B cell (primary cell): ENCODE results near the gene UBE2Q2. TPM values are rescaled to one million over a fixed set of nuclear protein-coding genes. Genes with fewer than 3 reads are reported as not detected.

ENCODE experiments used
- ATAC-seq: fragments of 200-7000 bp; cut with Tn5 transposase; one replicate; pipeline ENCODE4 v1.10.0; 2021; ENCODE audit warnings: low read depth, mild to moderate bottlenecking, moderate number of reproducible peaks, moderate library complexity
- CTCF ChIA-PET: fragments of 350-600 bp; sonication (Branson Sonifier 250); formaldehyde crosslinking; loops from one replicate; lab custom pipeline; 2021; ENCODE audit warnings: antibody characterized with exemption, inconsistent platforms; lab: Charles Lee
- POLR2A ChIA-PET: fragments of 350-600 bp; sonication (Branson Sonifier 250); formaldehyde crosslinking; loops from one replicate; lab custom pipeline; 2021; ENCODE audit warnings: antibody characterized with exemption; lab: Charles Lee
- DNase-seq: peaks from one replicate; pipeline ENCODE4 v3.0.0; 2013
- H2AFZ ChIP-seq: 2 replicates; pipeline ENCODE4 v1.6.1; 2012; ENCODE audit warnings: mild to moderate bottlenecking, low read depth, low read length; ENCODE audit not compliant: insufficient read depth, poor library complexity, severe bottlenecking
- H3K27ac ChIP-seq, 2 donors: 1 replicate in 1 of 2; 2 replicates in 1 of 2; pipeline ENCODE4 v1.5.1; 2012 to 2013; ENCODE audit warnings: low read length in 2 of 2, mild to moderate bottlenecking in 2 of 2, moderate library complexity in 1 of 2
- H3K27me3 ChIP-seq, 4 experiments: fragments of 200-600 bp in 1 of 4; sonication (generic) in 1 of 4; replicated peaks in 1 of 4; 1 replicate in 2 of 4; 2 replicates in 2 of 4; pipeline versions ENCODE4 v1.6.1 to v1.7.0; 2013 to 2016; ENCODE audit warnings: low read length in 3 of 4, mild to moderate bottlenecking in 2 of 4, mixed read lengths in 1 of 4, moderate library complexity in 1 of 4; ENCODE audit not compliant: insufficient read depth in 4 of 4, control insufficient read depth in 3 of 4; ENCODE audit errors: control extremely low read depth in 1 of 4
- H3K36me3 ChIP-seq, 2 experiments: replicated peaks in 1 of 2; 1 replicate in 1 of 2; 2 replicates in 1 of 2; pipeline versions ENCODE4 v1.6.1 to v1.7.1; 2013; ENCODE audit warnings: low read length in 1 of 2; ENCODE audit not compliant: insufficient read depth in 2 of 2, control insufficient read depth in 1 of 2; ENCODE audit errors: control extremely low read depth in 1 of 2, extremely low read depth in 1 of 2
- H3K4me1 ChIP-seq, 2 donors: fragments of 200-600 bp in 1 of 2; sonication (generic) in 1 of 2; 1 replicate in 1 of 2; 2 replicates in 1 of 2; pipeline versions ENCODE4 v1.5.1 to v1.6.1; 2013 to 2017; ENCODE audit warnings: low read length in 2 of 2; ENCODE audit not compliant: control insufficient read depth in 2 of 2, insufficient read depth in 2 of 2
- H3K4me2 ChIP-seq: replicated peaks from 2 replicates; pipeline ENCODE3; 2012; ENCODE audit warnings: mild to moderate bottlenecking, low read depth, low read length; ENCODE audit not compliant: poor library complexity, severe bottlenecking
- H3K4me3 ChIP-seq, 5 experiments: fragments of 200-600 bp in 1 of 5; sonication (generic) in 1 of 5; 1 replicate in 3 of 5; 2 replicates in 2 of 5; pipeline versions ENCODE4 v1.5.1 to v1.7.0; 2011 to 2016; ENCODE audit warnings: low read length in 4 of 5, mild to moderate bottlenecking in 4 of 5, low read depth in 2 of 5, control low read depth in 1 of 5, moderate library complexity in 1 of 5; ENCODE audit not compliant: insufficient read depth in 1 of 5; ENCODE audit errors: control extremely low read depth in 1 of 5, extremely low read depth in 1 of 5
- H3K79me2 ChIP-seq: fragments of 200-600 bp; sonication (generic); one replicate; pipeline ENCODE4 v1.6.0; 2016; ENCODE audit warnings: low read length; ENCODE audit not compliant: control insufficient read depth, insufficient read depth
- H3K9ac ChIP-seq: fragments of 200-600 bp; sonication (generic); 2 replicates; pipeline ENCODE4 v1.6.1; 2017; ENCODE audit warnings: mild to moderate bottlenecking, low read length, moderate library complexity
- H3K9me3 ChIP-seq, 3 donors: one replicate each; pipeline versions ENCODE4 v1.6.1 to v1.7.1; 2013; ENCODE audit warnings: low read length in 2 of 3; ENCODE audit not compliant: control insufficient read depth in 2 of 3, insufficient read depth in 1 of 3; ENCODE audit errors: control extremely low read depth in 1 of 3
- H4K20me1 ChIP-seq: 2 replicates; pipeline ENCODE4 v1.6.0; 2012; ENCODE audit warnings: mild to moderate bottlenecking, low read length; ENCODE audit not compliant: insufficient read depth, control insufficient read depth, poor library complexity, severe bottlenecking
- H3K27ac Mint-ChIP-seq: one replicate; pipeline ENCODE4 v1.8.0; 2021; ENCODE audit warnings: mixed read lengths
- H3K27me3 Mint-ChIP-seq: one replicate; pipeline ENCODE4 v1.8.0; 2021; ENCODE audit warnings: mixed read lengths
- H3K4me1 Mint-ChIP-seq: one replicate; pipeline ENCODE4 v1.8.0; 2021; ENCODE audit warnings: mixed read lengths
- H3K4me3 Mint-ChIP-seq: one replicate; pipeline ENCODE4 v1.8.0; 2021; ENCODE audit warnings: mixed read lengths
- H3K9me3 Mint-ChIP-seq: one replicate; pipeline ENCODE4 v1.8.0; 2022; ENCODE audit warnings: mixed read lengths; ENCODE audit not compliant: insufficient read depth
- EZH2 ChIP-seq: IDR thresholded peaks from 2 replicates; pipeline ENCODE4 v1.6.1; 2012; ENCODE audit warnings: borderline replicate concordance, low read depth, mild to moderate bottlenecking, moderate library complexity, low read length; ENCODE audit not compliant: insufficient read depth, poor library complexity, severe bottlenecking
- WGBS: methylation state at CpG from one replicate; pipeline ENCODE4 v1.1.5; 2013; ENCODE audit warnings: missing lambda C conversion rate; ENCODE audit not compliant: insufficient coverage; 5-methylcytosine and 5-hydroxymethylcytosine counted together
- intact Hi-C: fragments of 100-400 bp; cut with micrococcal nuclease; formaldehyde crosslinking; loops from one replicate; pipeline ENCODE4 v1.10.0; 2022
- polyA plus RNA-seq: library from polyadenylated mRNA; depleted of rRNA; stranded (reverse); fragments of >200 nt; gene quantifications from 2 replicates; pipeline ENCODE4 v1.2.3, GENCODE V29; 2012
- total RNA-seq, 2 donors: library from RNA; stranded (reverse); fragments of 120-200 nt in 1 of 2; gene quantifications; 1 replicate in 1 of 2; 2 replicates in 1 of 2; pipeline versions ENCODE4 v1.2.3 to v1.2.4, GENCODE V29; 2013 to 2022
- TF ChIP-seq, protein P1 (sequence below): fragments of 200-600 bp; IDR thresholded peaks from one replicate; pipeline ENCODE4 v1.8.0; 2022; ENCODE audit warnings: antibody characterized with exemption, mild to moderate bottlenecking

The UBE2Q2 gene
- total and polyA plus RNA-seq, 2 donors (not counting 1 experiment from before 2014, with no cell fraction given), result 11.4 to 33.6 TPM

DNA sequence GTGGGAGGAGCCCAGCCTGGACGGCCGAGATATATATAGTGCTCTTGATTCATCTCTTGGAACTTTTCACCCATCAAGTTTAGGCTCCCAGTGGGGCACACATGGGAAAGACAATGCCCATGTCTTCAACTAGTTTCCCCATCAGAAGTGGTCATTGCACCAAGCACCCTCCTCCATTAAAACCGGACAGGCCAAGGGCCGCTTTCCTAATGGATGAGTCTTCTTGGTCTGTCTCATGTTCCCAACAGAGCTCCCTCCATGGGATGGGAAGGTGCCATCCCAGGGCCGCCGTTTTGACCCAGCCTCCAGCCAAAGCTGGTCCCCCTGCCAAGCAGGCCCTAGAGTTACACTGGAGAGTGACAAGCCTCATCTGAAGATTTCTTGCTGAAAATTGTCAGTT, 34.7 kb upstream of the UBE2Q2 start:
- no peak overlapping the region for H3K27ac ChIP-seq
- no peaks in the 10 kb centered on the region for H3K36me3 ChIP-seq
- ChIA-PET CTCF (interaction anchor here (4.5 kb wide), 1 partner anchor 331 kb away, joined by 93 read pairs; no protein-coding TSS in a partner anchor), POLR2A (no interaction called here)
- no peaks in the 10 kb centered on the region for H3K79me2 ChIP-seq
- no peak overlapping the region for H3K4me3 Mint-ChIP-seq
- peaks cover 0 to under 1% (median 0%) of the 10 kb centered on the region in 4 experiments for H3K27me3 ChIP-seq
- H3K9me3 Mint-ChIP-seq, result no peaks in the 10 kb centered on the region
- ATAC-seq (no peak), DNase-seq (no peak)
- H3K27ac Mint-ChIP-seq, result no peak overlapping the region
- H2AFZ ChIP-seq, result no peak overlapping the region
- WGBS, result 91% methylated on average over 6 of the region's 6 CpGs
- H3K4me1 Mint-ChIP-seq, result no peaks in the 10 kb centered on the region
- H3K4me3 ChIP-seq, result no peak overlapping the region
- intact Hi-C loops, result no loop called here
- no peak overlapping the region for H3K4me2 ChIP-seq
- no peaks in the 10 kb centered on the region for H4K20me1 ChIP-seq
- peaks cover 14% of the 10 kb centered on the region for H3K27me3 Mint-ChIP-seq
- H3K9me3 ChIP-seq, result no peaks in the 10 kb centered on the region
- TF ChIP-seq, protein P1, sequence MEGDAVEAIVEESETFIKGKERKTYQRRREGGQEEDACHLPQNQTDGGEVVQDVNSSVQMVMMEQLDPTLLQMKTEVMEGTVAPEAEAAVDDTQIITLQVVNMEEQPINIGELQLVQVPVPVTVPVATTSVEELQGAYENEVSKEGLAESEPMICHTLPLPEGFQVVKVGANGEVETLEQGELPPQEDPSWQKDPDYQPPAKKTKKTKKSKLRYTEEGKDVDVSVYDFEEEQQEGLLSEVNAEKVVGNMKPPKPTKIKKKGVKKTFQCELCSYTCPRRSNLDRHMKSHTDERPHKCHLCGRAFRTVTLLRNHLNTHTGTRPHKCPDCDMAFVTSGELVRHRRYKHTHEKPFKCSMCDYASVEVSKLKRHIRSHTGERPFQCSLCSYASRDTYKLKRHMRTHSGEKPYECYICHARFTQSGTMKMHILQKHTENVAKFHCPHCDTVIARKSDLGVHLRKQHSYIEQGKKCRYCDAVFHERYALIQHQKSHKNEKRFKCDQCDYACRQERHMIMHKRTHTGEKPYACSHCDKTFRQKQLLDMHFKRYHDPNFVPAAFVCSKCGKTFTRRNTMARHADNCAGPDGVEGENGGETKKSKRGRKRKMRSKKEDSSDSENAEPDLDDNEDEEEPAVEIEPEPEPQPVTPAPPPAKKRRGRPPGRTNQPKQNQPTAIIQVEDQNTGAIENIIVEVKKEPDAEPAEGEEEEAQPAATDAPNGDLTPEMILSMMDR, result no peak
- TF ChIP-seq EZH2, result no peak
- no peaks in the 10 kb centered on the region for H3K4me1 ChIP-seq
- H3K9ac ChIP-seq, result no peak overlapping the region

DNA sequence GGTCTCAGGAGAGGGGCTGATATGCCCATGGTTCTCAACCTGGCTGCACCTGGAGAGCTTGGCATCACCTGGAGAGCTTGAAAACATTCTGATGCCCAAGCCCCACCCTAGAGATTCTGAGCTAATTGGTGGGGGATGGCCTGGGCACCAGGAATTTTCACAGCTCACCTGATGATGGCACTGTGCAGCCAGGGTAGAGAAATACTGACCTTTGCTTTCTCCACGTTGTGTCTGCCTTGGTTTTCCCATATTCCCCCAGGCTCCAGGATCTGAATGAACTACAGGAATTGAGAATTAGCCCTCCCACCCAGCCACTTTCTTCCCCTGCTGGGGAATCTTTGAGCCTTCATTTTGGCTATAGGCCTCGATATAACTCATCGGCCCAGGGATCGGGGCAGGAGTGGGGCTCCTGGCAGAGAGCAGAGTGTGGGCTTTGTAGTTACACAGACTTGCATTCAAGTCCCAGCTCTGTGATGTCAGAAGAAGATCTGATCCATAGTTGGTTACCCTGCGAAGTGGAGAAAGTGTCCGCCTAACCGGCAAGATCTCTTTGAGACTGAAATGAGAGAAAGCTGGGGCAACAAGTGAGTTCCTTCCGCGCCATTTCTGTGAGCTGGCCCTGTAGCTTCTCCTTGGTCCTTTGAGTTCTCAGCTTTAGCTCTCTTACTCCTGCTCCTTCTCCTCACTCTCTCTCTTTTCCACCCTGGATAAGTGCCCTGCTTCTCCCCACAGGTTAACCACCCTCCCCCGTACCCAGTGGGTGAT, 33.1 kb upstream of the UBE2Q2 start:
- CTCF ChIA-PET, result interaction anchor here (0.6 to 4.5 kb wide), 14 partner anchors 8 to 439 kb away, joined by 3 to 93 read pairs (median 4); no protein-coding TSS in a partner anchor
- Histone ChIP-seq H3K36me3 (no peaks in the 10 kb centered on the region), H3K9me3 (no peaks in the 10 kb centered on the region), H4K20me1 (no peaks in the 10 kb centered on the region), H3K4me2 (no peak overlapping the region), H3K27me3 (no peaks in the 10 kb centered on the region), H2AFZ (no peak overlapping the region), H3K27ac (no peak overlapping the region), H3K4me3 (no peak overlapping the region), H3K9ac (no peak overlapping the region), H3K4me1 (no peaks in the 10 kb centered on the region), H3K79me2 (no peaks in the 10 kb centered on the region)
- Mint-ChIP-seq H3K4me3 (no peak overlapping the region), H3K9me3 (no peaks in the 10 kb centered on the region), H3K27me3 (peaks cover 14% of the 10 kb centered on the region), H3K27ac (no peak overlapping the region), H3K4me1 (no peaks in the 10 kb centered on the region)
- no peak for ATAC-seq
- POLR2A ChIA-PET, result interaction anchor here (0.6 kb wide), 1 partner anchor 250 kb away, joined by 4 read pairs; the partner anchor contains the start of gene TMEM266
- no peak for TF ChIP-seq EZH2
- TF ChIP-seq, protein P1, result peak; percentile 23
- intact Hi-C loops, result no loop called here
- 91% methylated on average over 10 of the region's 10 CpGs for WGBS
- DNase-seq, result peak; percentile 29
